HepG2 (cell line): ENCODE data around the gene PEMT. TPM values are rescaled to one million over a fixed set of nuclear protein-coding genes. Genes with fewer than 3 reads are reported as not detected.

Experiments used
- ATAC-seq: fragments of 200-7000 bp; cut with Tn5 transposase; 3 replicates; pipeline ENCODE4 v1.9.1; 2020; ENCODE audit warnings: mild to moderate bottlenecking, moderate library complexity
- BruUV-seq: library from RNA; stranded (reverse); fragments of 400-500 nt; replicated peaks from 2 replicates; lab custom pipeline; 2021; lab: Mats Ljungman, UMichigan
- CTCF ChIA-PET: fragments of 300-600 bp; formaldehyde crosslinking; extraction: SDS; loops from one replicate; lab custom pipeline; 2021; ENCODE audit warnings: low total read pairs, inconsistent platforms, low intra/inter-chr PET ratio; lab: Yijun Ruan, JAX
- POLR2A ChIA-PET: fragments of 350-600 bp; sonication (Branson Sonifier 250); formaldehyde crosslinking; loops from one replicate; lab custom pipeline; 2020; ENCODE audit warnings: antibody characterized with exemption, inconsistent platforms; lab: Yijun Ruan, JAX
- DNase-seq: peaks from one replicate; pipeline ENCODE4 v3.0.0-alpha.2; 2015; ENCODE audit warnings: low spot score
- FAIRE-seq: peaks from 3 replicates; lab custom pipeline; 2011; peaks lifted over from hg19 to GRCh38; lab: Jason Lieb, UNC
- H2AFZ ChIP-seq: one replicate; pipeline ENCODE4 v1.6.1; 2011; ENCODE audit warnings: low read length, inconsistent platforms
- H3K27ac ChIP-seq: fragments of 300-600 bp; 3 replicates; pipeline ENCODE4 v1.8.0; 2011; ENCODE audit warnings: mixed run types, mild to moderate bottlenecking, mixed read lengths, low read length, inconsistent platforms; ENCODE audit not compliant: insufficient read depth; ENCODE audit errors: extremely low read length
- H3K27me3 ChIP-seq, 2 experiments: fragments of 200-600 bp in 1 of 2; 2 replicates in 1 of 2; 3 replicates in 1 of 2; pipeline versions ENCODE4 v1.6.0 to v1.8.0; 2011; ENCODE audit warnings: low read length in 2 of 2, mild to moderate bottlenecking in 2 of 2, moderate library complexity in 2 of 2, inconsistent platforms in 1 of 2; ENCODE audit not compliant: insufficient read depth in 2 of 2, control insufficient read depth in 1 of 2
- H3K36me3 ChIP-seq, 2 experiments: fragments of 200-600 bp in 1 of 2; replicated peaks in 1 of 2; 2 replicates in 1 of 2; 3 replicates in 1 of 2; pipeline versions ENCODE4 v1.5.1 to v1.8.0; 2011; ENCODE audit warnings: low read length in 2 of 2, inconsistent platforms in 1 of 2; ENCODE audit not compliant: insufficient read depth in 2 of 2, control insufficient read depth in 1 of 2
- H3K4me1 ChIP-seq: 2 replicates; pipeline ENCODE4 v1.5.1; 2012; ENCODE audit warnings: low read length, inconsistent platforms; ENCODE audit not compliant: insufficient read depth
- H3K4me2 ChIP-seq: 2 replicates; pipeline ENCODE4 v1.6.0; 2011; ENCODE audit warnings: low read depth, low read length, inconsistent platforms
- H3K4me3 ChIP-seq, 3 experiments: fragments of 200-600 bp in 1 of 3; sonication (generic), shearing (Covaris generic) in 1 of 3; replicated peaks in 1 of 3; 2 replicates each; pipeline ENCODE4 v1.5.1; 2011 to 2016; ENCODE audit warnings: low read length in 3 of 3, inconsistent platforms in 2 of 3, low read depth in 2 of 3, mild to moderate bottlenecking in 2 of 3, control low read depth in 1 of 3, mixed read lengths in 1 of 3; ENCODE audit not compliant: insufficient read depth in 1 of 3
- H3K79me2 ChIP-seq: one replicate; pipeline ENCODE4 v1.6.1; 2011; ENCODE audit warnings: low read length, inconsistent platforms; ENCODE audit not compliant: insufficient read depth
- H3K9ac ChIP-seq: 2 replicates; pipeline ENCODE4 v1.6.0; 2011; ENCODE audit warnings: mild to moderate bottlenecking, low read depth, low read length, inconsistent platforms; ENCODE audit not compliant: insufficient read depth
- H3K9me3 ChIP-seq: 2 replicates; pipeline ENCODE4 v1.5.1; 2012; ENCODE audit warnings: mild to moderate bottlenecking, low read length
- H4K20me1 ChIP-seq: 2 replicates; pipeline ENCODE4 v1.6.0; 2011; ENCODE audit warnings: inconsistent platforms, mild to moderate bottlenecking, low read length, moderate library complexity; ENCODE audit not compliant: insufficient read depth
- ATF6 ChIP-seq: sonication (generic); formaldehyde crosslinking; conservative IDR thresholded peaks from 2 replicates; pipeline ENCODE4 v1.4.0; 2020; ENCODE audit warnings: missing genetic modification reagents
- CEBPB ChIP-seq: IDR thresholded peaks from 2 replicates; pipeline ENCODE4 v1.6.1; 2011; ENCODE audit warnings: low read depth, low read length, improper control_type of control experiment, borderline replicate concordance
- KLF15 ChIP-seq: sonication (generic); formaldehyde crosslinking; IDR thresholded peaks from 2 replicates; pipeline ENCODE4 v1.8.1; 2023; ENCODE audit warnings: borderline replicate concordance, mild to moderate bottlenecking, inconsistent platforms, missing genetic modification reagents, mixed read lengths
- MAFF ChIP-seq: IDR thresholded peaks from 2 replicates; pipeline ENCODE4 v1.6.1; 2011; ENCODE audit warnings: low read depth, low read length, improper control_type of control experiment
- MAFK ChIP-seq, 2 experiments: IDR thresholded peaks in 1 of 2; conservative IDR thresholded peaks in 1 of 2; 2 replicates each; pipeline ENCODE4 v1.6.1; 2011; ENCODE audit warnings: improper control_type of control experiment in 2 of 2, low read length in 2 of 2
- NFE2L1 ChIP-seq: sonication (generic); formaldehyde crosslinking; IDR thresholded peaks from 2 replicates; pipeline ENCODE4 v1.4.0; 2020; ENCODE audit warnings: missing genetic modification reagents, mild to moderate bottlenecking, borderline replicate concordance
- ZBTB21 ChIP-seq: sonication (generic); formaldehyde crosslinking; IDR thresholded peaks from 2 replicates; pipeline ENCODE4 v1.4.0; 2020; ENCODE audit warnings: missing genetic modification reagents
- ZNF121 ChIP-seq: sonication (generic); formaldehyde crosslinking; IDR thresholded peaks from 2 replicates; pipeline ENCODE4 v1.5.0; 2020; ENCODE audit warnings: mild to moderate bottlenecking, missing genetic modification reagents
- ZNF383 ChIP-seq: sonication (generic); formaldehyde crosslinking; IDR thresholded peaks from 2 replicates; pipeline ENCODE4 v1.4.0; 2020; ENCODE audit warnings: missing genetic modification reagents, mild to moderate bottlenecking, borderline replicate concordance
- ZNF703 ChIP-seq: sonication (generic); formaldehyde crosslinking; IDR thresholded peaks from 2 replicates; pipeline ENCODE4 v1.5.1; 2020; ENCODE audit warnings: missing genetic modification reagents, mild to moderate bottlenecking, moderate library complexity, borderline replicate concordance
- WGBS: methylation state at CpG from one replicate; pipeline ENCODE4 v1.1.6; 2017; ENCODE audit warnings: low lambda C conversion rate; 5-methylcytosine and 5-hydroxymethylcytosine counted together
- in situ Hi-C: cut with HindIII; loops from 2 replicates; pipeline ENCODE4 v1.10.0; 2017; ENCODE audit warnings: low pct_unique_long_range_greater_than_20kb; ENCODE audit not compliant: extremely low pct_ligation_motif_present
- intact Hi-C: fragments of 100-400 bp; cut with micrococcal nuclease; formaldehyde crosslinking; loops from one replicate; pipeline ENCODE4 v1.10.0; 2022; ENCODE audit not compliant: unreplicated experiment
- polyA plus RNA-seq, 8 experiments: library from polyadenylated mRNA; depleted of rRNA in 3 of 8; stranded (reverse) in 7 of 8; unstranded in 1 of 8; fragments of >200 nt; fragmentation: Illumina TruSeq in 4 of 8; extraction: Trizol in 4 of 8; gene quantifications; 2 replicates each; pipeline versions ENCODE4 v1.2.1 to v1.2.3, GENCODE V29; 2011 to 2016; ENCODE audit warnings: low read depth in 4 of 8, missing spikeins in 1 of 8, mixed read lengths in 1 of 8; ENCODE audit not compliant: insufficient read depth in 1 of 8
- total RNA-seq, 5 experiments: library from RNA; depleted of rRNA; stranded (reverse); fragments of >200 nt; fragmentation: Illumina TruSeq; extraction: Trizol; gene quantifications; 2 replicates each; pipeline ENCODE4 v1.2.3, GENCODE V29; 2016; ENCODE audit warnings: low read depth in 1 of 5
- TF ChIP-seq, protein P1 (sequence below): IDR thresholded peaks from 2 replicates; pipeline ENCODE4 v1.4.0; 2020; ENCODE audit warnings: mild to moderate bottlenecking, missing genetic modification reagents

Gene PEMT
- total and polyA plus RNA-seq, 2 of the 13 experiments (the other 11 are each of a cell fraction or from before 2014, with no cell fraction given), result 31.7 to 43.6 TPM

DNA sequence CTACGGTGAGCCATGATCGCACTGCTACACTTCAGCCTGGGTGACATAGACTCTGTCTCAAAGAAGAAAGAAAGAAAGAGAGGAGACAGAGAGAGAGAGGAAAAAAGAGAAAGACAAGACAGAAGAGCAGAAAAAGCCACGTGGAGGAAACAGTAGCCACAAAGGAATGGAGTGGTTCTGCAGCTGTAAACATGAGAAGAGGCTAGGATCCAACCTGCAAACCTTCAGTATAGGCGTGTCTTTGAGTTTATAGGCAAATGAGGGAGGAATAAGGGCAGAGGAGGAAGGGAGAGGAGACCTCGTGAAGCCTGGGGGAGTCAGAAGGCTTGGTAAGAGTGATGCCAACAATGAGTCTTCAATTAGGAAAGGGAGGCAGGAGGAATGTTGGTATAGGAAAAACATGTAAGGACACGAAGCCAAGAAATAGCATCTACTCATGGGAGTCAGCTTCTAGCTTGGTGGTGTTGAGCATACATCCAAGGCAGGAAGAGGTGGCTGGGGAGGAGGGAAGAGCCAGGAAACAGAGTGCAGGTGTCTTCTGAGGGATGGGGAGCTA lies 110.8 kb downstream of the PEMT start:
- in situ Hi-C loops (no loop called here), intact Hi-C loops (no loop called here)
- H3K4me1 ChIP-seq, result peaks cover 49% of the 10 kb centered on the region
- H3K9ac ChIP-seq, result no peak overlapping the region
- H3K27ac ChIP-seq, result no peak overlapping the region
- no peak for ATAC-seq
- H3K36me3 ChIP-seq, result peaks cover 13 to 39% of the 10 kb centered on the region in 2 experiments; a peak in 4 of 5 replicates
- H2AFZ ChIP-seq, result no peak overlapping the region
- POLR2A ChIA-PET, result interaction anchor here (1.2 kb wide), 1 partner anchor 35 kb away, joined by 3 read pairs; no protein-coding TSS in a partner anchor
- DNase-seq, result no peak
- no peak overlapping the region for H3K4me3 ChIP-seq
- peak overlapping the region; percentile 14; the same call in 1 of the 2 replicates for H3K4me2 ChIP-seq
- no peak for TF ChIP-seq ZNF383 (CRISPR knock-in tag)
- no peak for TF ChIP-seq ZNF703
- 0 out of 2 replicates have a peak, but pooled peaks cover 2% of the 10 kb centered on the region for H4K20me1 ChIP-seq
- no peak for FAIRE-seq
- no peaks in the 10 kb centered on the region for H3K9me3 ChIP-seq
- BruUV-seq, result no TSS peak
- H3K79me2 ChIP-seq, result peaks cover 71% of the 10 kb centered on the region
- peaks cover 0 to 5% of the 10 kb centered on the region in 2 experiments; a peak in 1 of 5 replicates for H3K27me3 ChIP-seq
- CTCF ChIA-PET, result no interaction called here
- WGBS, result 96% methylated on average over 6 of the region's 6 CpGs

DNA sequence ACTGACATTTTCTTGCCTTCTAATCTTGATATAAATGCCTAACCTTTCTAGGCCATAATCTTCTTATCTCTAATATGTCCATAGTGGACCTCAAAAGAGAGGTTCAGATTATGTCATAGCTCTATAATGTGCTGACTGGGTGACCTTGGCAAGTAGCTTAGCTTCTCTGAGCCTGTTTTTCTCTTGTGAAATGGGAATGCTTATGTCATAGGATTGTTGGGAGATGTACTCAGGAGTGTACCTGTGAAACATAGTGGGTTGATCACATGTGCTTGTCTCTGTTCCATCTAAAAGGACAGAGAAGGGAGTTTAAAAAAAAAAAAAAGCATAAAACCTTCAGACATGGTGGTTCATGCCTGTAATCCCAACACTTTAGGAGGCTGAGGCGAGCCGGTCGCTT lies 112.3 kb downstream of the PEMT start:
- Histone ChIP-seq H3K27ac (no peak overlapping the region), H3K9ac (0 out of 2 replicates have a peak overlapping the region, but pooled peaks have one; percentile 8), H3K9me3 (no peaks in the 10 kb centered on the region), H3K79me2 (peaks cover 62% of the 10 kb centered on the region), H3K27me3 (peaks cover 1 to 14% of the 10 kb centered on the region in 2 experiments; a peak in 3 of 5 replicates), H4K20me1 (no peaks in the 10 kb centered on the region), H3K36me3 (peaks cover 9 to 29% of the 10 kb centered on the region in 2 experiments; a peak in 4 of 5 replicates), H2AFZ (no peak overlapping the region), H3K4me3 (peak overlapping the region in 1 of 3 experiments; percentile 6; a peak in 1 of 6 replicates), H3K4me2 (peak overlapping the region; percentile 39), H3K4me1 (peaks cover 49% of the 10 kb centered on the region)
- ChIA-PET POLR2A (interaction anchor here (0.6 to 1.0 kb wide), 3 partner anchors 17 to 36 kb away, joined by 3 to 7 read pairs (median 3); partner anchors contain the start of gene RASD1), CTCF (no interaction called here)
- BruUV-seq, result no TSS peak
- in situ Hi-C loops (no loop called here), intact Hi-C loops (no loop called here)
- FAIRE-seq (no peak), DNase-seq (peak; percentile 58), ATAC-seq (no peak)
- 100% methylated on average over 3 of the region's 3 CpGs for WGBS
- TF ChIP-seq ZBTB21 (CRISPR knock-in tag), result 0 out of 2 replicates have a peak, but pooled peaks have one; percentile 42
- TF ChIP-seq MAFF, result peak; percentile 28; the same call in 1 of the 2 replicates
- no peak for TF ChIP-seq KLF15 (CRISPR knock-in tag)
- TF ChIP-seq, protein P1, sequence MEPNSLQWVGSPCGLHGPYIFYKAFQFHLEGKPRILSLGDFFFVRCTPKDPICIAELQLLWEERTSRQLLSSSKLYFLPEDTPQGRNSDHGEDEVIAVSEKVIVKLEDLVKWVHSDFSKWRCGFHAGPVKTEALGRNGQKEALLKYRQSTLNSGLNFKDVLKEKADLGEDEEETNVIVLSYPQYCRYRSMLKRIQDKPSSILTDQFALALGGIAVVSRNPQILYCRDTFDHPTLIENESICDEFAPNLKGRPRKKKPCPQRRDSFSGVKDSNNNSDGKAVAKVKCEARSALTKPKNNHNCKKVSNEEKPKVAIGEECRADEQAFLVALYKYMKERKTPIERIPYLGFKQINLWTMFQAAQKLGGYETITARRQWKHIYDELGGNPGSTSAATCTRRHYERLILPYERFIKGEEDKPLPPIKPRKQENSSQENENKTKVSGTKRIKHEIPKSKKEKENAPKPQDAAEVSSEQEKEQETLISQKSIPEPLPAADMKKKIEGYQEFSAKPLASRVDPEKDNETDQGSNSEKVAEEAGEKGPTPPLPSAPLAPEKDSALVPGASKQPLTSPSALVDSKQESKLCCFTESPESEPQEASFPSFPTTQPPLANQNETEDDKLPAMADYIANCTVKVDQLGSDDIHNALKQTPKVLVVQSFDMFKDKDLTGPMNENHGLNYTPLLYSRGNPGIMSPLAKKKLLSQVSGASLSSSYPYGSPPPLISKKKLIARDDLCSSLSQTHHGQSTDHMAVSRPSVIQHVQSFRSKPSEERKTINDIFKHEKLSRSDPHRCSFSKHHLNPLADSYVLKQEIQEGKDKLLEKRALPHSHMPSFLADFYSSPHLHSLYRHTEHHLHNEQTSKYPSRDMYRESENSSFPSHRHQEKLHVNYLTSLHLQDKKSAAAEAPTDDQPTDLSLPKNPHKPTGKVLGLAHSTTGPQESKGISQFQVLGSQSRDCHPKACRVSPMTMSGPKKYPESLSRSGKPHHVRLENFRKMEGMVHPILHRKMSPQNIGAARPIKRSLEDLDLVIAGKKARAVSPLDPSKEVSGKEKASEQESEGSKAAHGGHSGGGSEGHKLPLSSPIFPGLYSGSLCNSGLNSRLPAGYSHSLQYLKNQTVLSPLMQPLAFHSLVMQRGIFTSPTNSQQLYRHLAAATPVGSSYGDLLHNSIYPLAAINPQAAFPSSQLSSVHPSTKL (CRISPR knock-in tag), result peak; percentile 23; the same call in 1 of the 2 replicates
- no peak for TF ChIP-seq ZNF121 (CRISPR knock-in tag)
- 0 out of 2 replicates have a peak, but pooled peaks have one; percentile 30 for TF ChIP-seq CEBPB
- peak; percentile 26 to 50; a peak in 2 of 4 replicates for TF ChIP-seq MAFK (conservative IDR thresholded peaks at IDR 0.05 in 1 of 2, IDR thresholded peaks at IDR 0.05 in 1 of 2; ENCODE audit: low read length in 2 of 2)
- no peak for TF ChIP-seq NFE2L1 (CRISPR knock-in tag)
- TF ChIP-seq ATF6 (CRISPR knock-in tag), result no peak
